HepG2 (cell line): ENCODE data around the gene IKBKE. TPM values are rescaled to one million over a fixed set of nuclear protein-coding genes. Genes with fewer than 3 reads are reported as not detected.

Experiments used
- ATAC-seq: fragments of 200-7000 bp; cut with Tn5 transposase; 3 replicates; pipeline ENCODE4 v1.9.1; 2020; ENCODE audit warnings: mild to moderate bottlenecking, moderate library complexity
- BruUV-seq: library from RNA; stranded (reverse); fragments of 400-500 nt; replicated peaks from 2 replicates; lab custom pipeline; 2021; lab: Mats Ljungman, UMichigan
- CTCF ChIA-PET: fragments of 300-600 bp; formaldehyde crosslinking; extraction: SDS; loops from one replicate; lab custom pipeline; 2021; ENCODE audit warnings: low total read pairs, inconsistent platforms, low intra/inter-chr PET ratio; lab: Yijun Ruan, JAX
- POLR2A ChIA-PET: fragments of 350-600 bp; sonication (Branson Sonifier 250); formaldehyde crosslinking; loops from one replicate; lab custom pipeline; 2020; ENCODE audit warnings: antibody characterized with exemption, inconsistent platforms; lab: Yijun Ruan, JAX
- DNase-seq: peaks from one replicate; pipeline ENCODE4 v3.0.0-alpha.2; 2015; ENCODE audit warnings: low spot score
- FAIRE-seq: peaks from 3 replicates; lab custom pipeline; 2011; peaks lifted over from hg19 to GRCh38; lab: Jason Lieb, UNC
- H2AFZ ChIP-seq: one replicate; pipeline ENCODE4 v1.6.1; 2011; ENCODE audit warnings: low read length, inconsistent platforms
- H3K27ac ChIP-seq: fragments of 300-600 bp; 3 replicates; pipeline ENCODE4 v1.8.0; 2011; ENCODE audit warnings: mixed run types, mild to moderate bottlenecking, mixed read lengths, low read length, inconsistent platforms; ENCODE audit not compliant: insufficient read depth; ENCODE audit errors: extremely low read length
- H3K27me3 ChIP-seq, 2 experiments: fragments of 200-600 bp in 1 of 2; 2 replicates in 1 of 2; 3 replicates in 1 of 2; pipeline versions ENCODE4 v1.6.0 to v1.8.0; 2011; ENCODE audit warnings: low read length in 2 of 2, mild to moderate bottlenecking in 2 of 2, moderate library complexity in 2 of 2, inconsistent platforms in 1 of 2; ENCODE audit not compliant: insufficient read depth in 2 of 2, control insufficient read depth in 1 of 2
- H3K36me3 ChIP-seq, 2 experiments: fragments of 200-600 bp in 1 of 2; replicated peaks in 1 of 2; 2 replicates in 1 of 2; 3 replicates in 1 of 2; pipeline versions ENCODE4 v1.5.1 to v1.8.0; 2011; ENCODE audit warnings: low read length in 2 of 2, inconsistent platforms in 1 of 2; ENCODE audit not compliant: insufficient read depth in 2 of 2, control insufficient read depth in 1 of 2
- H3K4me1 ChIP-seq: 2 replicates; pipeline ENCODE4 v1.5.1; 2012; ENCODE audit warnings: low read length, inconsistent platforms; ENCODE audit not compliant: insufficient read depth
- H3K4me2 ChIP-seq: 2 replicates; pipeline ENCODE4 v1.6.0; 2011; ENCODE audit warnings: low read depth, low read length, inconsistent platforms
- H3K4me3 ChIP-seq, 3 experiments: fragments of 200-600 bp in 1 of 3; sonication (generic), shearing (Covaris generic) in 1 of 3; replicated peaks in 1 of 3; 2 replicates each; pipeline ENCODE4 v1.5.1; 2011 to 2016; ENCODE audit warnings: low read length in 3 of 3, inconsistent platforms in 2 of 3, low read depth in 2 of 3, mild to moderate bottlenecking in 2 of 3, control low read depth in 1 of 3, mixed read lengths in 1 of 3; ENCODE audit not compliant: insufficient read depth in 1 of 3
- H3K79me2 ChIP-seq: one replicate; pipeline ENCODE4 v1.6.1; 2011; ENCODE audit warnings: low read length, inconsistent platforms; ENCODE audit not compliant: insufficient read depth
- H3K9ac ChIP-seq: 2 replicates; pipeline ENCODE4 v1.6.0; 2011; ENCODE audit warnings: mild to moderate bottlenecking, low read depth, low read length, inconsistent platforms; ENCODE audit not compliant: insufficient read depth
- H3K9me3 ChIP-seq: 2 replicates; pipeline ENCODE4 v1.5.1; 2012; ENCODE audit warnings: mild to moderate bottlenecking, low read length
- H4K20me1 ChIP-seq: 2 replicates; pipeline ENCODE4 v1.6.0; 2011; ENCODE audit warnings: inconsistent platforms, mild to moderate bottlenecking, low read length, moderate library complexity; ENCODE audit not compliant: insufficient read depth
- BRD4 ChIP-seq: sonication (generic); formaldehyde crosslinking; IDR thresholded peaks from 2 replicates; pipeline ENCODE4 v1.4.0; 2020; ENCODE audit warnings: missing genetic modification reagents
- EEA1 ChIP-seq: sonication (generic); formaldehyde crosslinking; IDR thresholded peaks from 2 replicates; pipeline ENCODE4 v1.5.1; 2020; ENCODE audit warnings: mild to moderate bottlenecking, missing genetic modification reagents, borderline replicate concordance
- FOXK2 ChIP-seq: fragments of 450-650 bp; IDR thresholded peaks from 2 replicates; pipeline ENCODE4 v1.6.1; 2016
- GABPB1 ChIP-seq: IDR thresholded peaks from 2 replicates; pipeline ENCODE4 v1.6.1; 2016; ENCODE audit warnings: mild to moderate bottlenecking, missing genetic modification reagents, moderate library complexity, missing compliant biosample characterization
- MLX ChIP-seq: IDR thresholded peaks from 2 replicates; pipeline ENCODE4 v1.6.1; 2016
- PATZ1 ChIP-seq: sonication (generic); formaldehyde crosslinking; IDR thresholded peaks from 2 replicates; pipeline ENCODE4 v1.4.0; 2020; ENCODE audit warnings: missing genetic modification reagents
- RBM22 ChIP-seq: fragments of 200-400 bp; formaldehyde crosslinking; optimal IDR thresholded peaks from 2 replicates; pipeline ENCODE3; 2017; ENCODE audit warnings: mild to moderate bottlenecking, low read length, moderate library complexity
- SNAI1 ChIP-seq: sonication (generic); formaldehyde crosslinking; IDR thresholded peaks from 2 replicates; pipeline ENCODE4 v1.5.0; 2020; ENCODE audit warnings: mild to moderate bottlenecking, missing genetic modification reagents, borderline replicate concordance
- SP5 ChIP-seq: IDR thresholded peaks from 2 replicates; pipeline ENCODE4 v1.6.1; 2016; ENCODE audit warnings: low read depth, borderline replicate concordance
- SSRP1 ChIP-seq: IDR thresholded peaks from 2 replicates; pipeline ENCODE4 v1.6.1; 2016; ENCODE audit warnings: control low read depth
- ZIK1 ChIP-seq: sonication (generic); formaldehyde crosslinking; IDR thresholded peaks from 2 replicates; pipeline ENCODE4 v1.5.0; 2020; ENCODE audit warnings: mild to moderate bottlenecking, low read depth, missing genetic modification reagents, borderline replicate concordance
- ZNF234 ChIP-seq: sonication (generic); formaldehyde crosslinking; conservative IDR thresholded peaks from 2 replicates; pipeline ENCODE4 v1.5.1; 2020; ENCODE audit warnings: mild to moderate bottlenecking, missing genetic modification reagents
- ZNF3 ChIP-seq: IDR thresholded peaks from 2 replicates; pipeline ENCODE4 v1.7.0; 2017; ENCODE audit warnings: inconsistent platforms
- ZNF484 ChIP-seq: sonication (generic); formaldehyde crosslinking; IDR thresholded peaks from 2 replicates; pipeline ENCODE4 v1.5.1; 2020; ENCODE audit warnings: mild to moderate bottlenecking, low read depth, missing genetic modification reagents, borderline replicate concordance
- ZNF512 ChIP-seq: sonication (generic); formaldehyde crosslinking; IDR thresholded peaks from 2 replicates; pipeline ENCODE4 v1.4.0; 2020; ENCODE audit warnings: mild to moderate bottlenecking, missing genetic modification reagents
- WGBS: methylation state at CpG from one replicate; pipeline ENCODE4 v1.1.6; 2017; ENCODE audit warnings: low lambda C conversion rate; 5-methylcytosine and 5-hydroxymethylcytosine counted together
- in situ Hi-C: cut with HindIII; loops from 2 replicates; pipeline ENCODE4 v1.10.0; 2017; ENCODE audit warnings: low pct_unique_long_range_greater_than_20kb; ENCODE audit not compliant: extremely low pct_ligation_motif_present
- intact Hi-C: fragments of 100-400 bp; cut with micrococcal nuclease; formaldehyde crosslinking; loops from one replicate; pipeline ENCODE4 v1.10.0; 2022; ENCODE audit not compliant: unreplicated experiment
- polyA plus RNA-seq, 8 experiments: library from polyadenylated mRNA; depleted of rRNA in 3 of 8; stranded (reverse) in 7 of 8; unstranded in 1 of 8; fragments of >200 nt; fragmentation: Illumina TruSeq in 4 of 8; extraction: Trizol in 4 of 8; gene quantifications; 2 replicates each; pipeline versions ENCODE4 v1.2.1 to v1.2.3, GENCODE V29; 2011 to 2016; ENCODE audit warnings: low read depth in 4 of 8, missing spikeins in 1 of 8, mixed read lengths in 1 of 8; ENCODE audit not compliant: insufficient read depth in 1 of 8
- total RNA-seq, 5 experiments: library from RNA; depleted of rRNA; stranded (reverse); fragments of >200 nt; fragmentation: Illumina TruSeq; extraction: Trizol; gene quantifications; 2 replicates each; pipeline ENCODE4 v1.2.3, GENCODE V29; 2016; ENCODE audit warnings: low read depth in 1 of 5

IKBKE gene
- total and polyA plus RNA-seq, 2 of the 13 experiments (the other 11 are each of a cell fraction or from before 2014, with no cell fraction given): 4.5 to 5.8 TPM

DNA sequence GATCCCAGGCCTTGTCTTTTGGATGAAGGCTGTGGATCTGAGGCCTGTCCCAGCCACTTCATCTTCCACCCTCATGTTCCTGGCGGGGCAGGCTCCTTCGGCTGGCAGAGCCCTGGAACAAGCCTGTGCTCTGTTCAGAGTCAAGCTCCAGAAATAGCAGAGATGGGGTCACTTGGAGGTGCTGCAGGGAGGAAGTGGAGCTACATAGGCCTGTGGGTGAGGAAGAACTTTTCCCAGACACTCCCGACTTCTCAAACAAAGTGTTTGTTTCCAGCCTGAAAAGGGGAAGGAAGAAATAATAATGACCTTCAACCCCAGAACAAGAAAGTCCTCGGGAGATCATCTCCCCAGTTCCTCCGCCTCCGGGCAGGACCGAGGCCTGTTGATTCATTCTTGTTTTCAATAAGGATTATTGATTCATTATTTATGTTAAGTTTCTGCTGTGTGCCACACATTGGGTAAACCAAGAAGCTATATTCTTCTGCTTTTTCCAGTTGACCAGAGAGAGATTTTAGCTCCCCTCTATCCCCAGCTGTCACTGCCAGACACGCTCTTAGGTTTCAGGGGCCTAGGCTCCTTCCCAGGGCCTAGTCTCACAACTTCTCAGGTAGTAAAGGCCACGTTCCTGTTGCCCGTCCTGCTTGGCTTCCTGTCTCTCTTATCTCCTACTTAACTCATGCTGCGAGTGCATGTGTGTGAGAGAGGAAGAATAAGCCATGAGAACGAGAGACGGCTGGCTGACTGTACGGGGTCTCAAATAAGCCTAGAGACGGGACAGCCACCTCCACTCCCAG, 16.9 kb downstream of the IKBKE start:
- CTCF ChIA-PET: no interaction called here
- WGBS: 82% methylated on average over 13 of the region's 15 CpGs
- H3K27me3 ChIP-seq: no peaks in the 10 kb centered on the region

More for the DNA sequence above, 16.9 kb downstream of the IKBKE start:
- POLR2A ChIA-PET: no interaction called here
- H2AFZ ChIP-seq: no peak overlapping the region
- H3K4me1 ChIP-seq: no peaks in the 10 kb centered on the region
- in situ Hi-C loops (loop anchor here (5.0 kb wide), 1 partner anchor 95 kb away; no protein-coding TSS in a partner anchor), intact Hi-C loops (no loop called here)
- no peak for ATAC-seq
- no TSS peak for BruUV-seq
- H3K9me3 ChIP-seq: no peaks in the 10 kb centered on the region
- no peak for FAIRE-seq
- H3K9ac ChIP-seq: no peak overlapping the region
- H3K4me2 ChIP-seq: no peak overlapping the region
- H3K27ac ChIP-seq: no peak overlapping the region
- no peak for DNase-seq
- no peaks in the 10 kb centered on the region for H3K79me2 ChIP-seq
- TF ChIP-seq GABPB1 (CRISPR knock-in tag) (no peak), BRD4 (CRISPR knock-in tag) (no peak), FOXK2 (no peak), ZNF484 (CRISPR knock-in tag) (no peak), MLX (CRISPR knock-in tag) (no peak), SNAI1 (CRISPR knock-in tag) (no peak), SP5 (CRISPR knock-in tag) (no peak), RBM22 (no peak), PATZ1 (CRISPR knock-in tag) (no peak), EEA1 (no peak), ZNF3 (no peak), ZNF234 (no peak), ZIK1 (CRISPR knock-in tag) (no peak), ZNF512 (CRISPR knock-in tag) (no peak), SSRP1 (no peak)
- H3K36me3 ChIP-seq: peaks cover 3 to 10% of the 10 kb centered on the region in 2 experiments; a peak in 4 of 5 replicates
- no peaks in the 10 kb centered on the region for H4K20me1 ChIP-seq
- H3K4me3 ChIP-seq: no peak overlapping the region
